GM23338 (cell line): ENCODE data around the gene SLC38A9. TPM values are rescaled to one million over a fixed set of nuclear protein-coding genes. Genes with fewer than 3 reads are reported as not detected.

Source experiments
- ATAC-seq: fragments of 200-7000 bp; cut with Tn5 transposase; 3 replicates; pipeline ENCODE4 v1.9.1; 2020
- DNase-seq: peaks from one replicate; pipeline ENCODE4 v3.0.0-alpha.2; 2015; ENCODE audit warnings: low spot score
- H2AFZ ChIP-seq: fragments of 200-600 bp; sonication (generic); 2 replicates; pipeline ENCODE4 v1.8.0; 2016; ENCODE audit warnings: antibody characterized with exemption, mild to moderate bottlenecking, moderate library complexity
- H3F3A ChIP-seq: fragments of 200-600 bp; sonication (generic); replicated peaks from 2 replicates; pipeline ENCODE4 v1.8.0; 2017; ENCODE audit warnings: antibody characterized with exemption, mixed run types, low read depth
- H3K27ac ChIP-seq: fragments of 200-600 bp; sonication (generic); 2 replicates; pipeline ENCODE4 v1.6.1; 2016; ENCODE audit warnings: low read depth
- H3K27me3 ChIP-seq: fragments of 200-600 bp; sonication (generic); 2 replicates; pipeline ENCODE4 v1.8.0; 2016; ENCODE audit warnings: mild to moderate bottlenecking, mixed run types, moderate library complexity; ENCODE audit not compliant: insufficient read depth
- H3K36me3 ChIP-seq: fragments of 200-600 bp; sonication (generic); 2 replicates; pipeline ENCODE4 v1.8.0; 2016; ENCODE audit warnings: mild to moderate bottlenecking; ENCODE audit not compliant: insufficient read depth
- H3K4me1 ChIP-seq: fragments of 200-600 bp; sonication (generic); 2 replicates; pipeline ENCODE4 v1.8.0; 2016; ENCODE audit warnings: mild to moderate bottlenecking, moderate library complexity; ENCODE audit not compliant: insufficient read depth
- H3K4me2 ChIP-seq: fragments of 200-600 bp; sonication (generic); 2 replicates; pipeline ENCODE4 v1.7.1; 2017; ENCODE audit warnings: mixed run types
- H3K4me3 ChIP-seq: fragments of 200-600 bp; sonication (generic); 2 replicates; pipeline ENCODE4 v1.6.1; 2016; ENCODE audit warnings: mixed run types
- H3K79me2 ChIP-seq: fragments of 200-600 bp; sonication (generic); replicated peaks from 2 replicates; pipeline ENCODE4 v1.8.0; 2017; ENCODE audit warnings: mild to moderate bottlenecking; ENCODE audit not compliant: insufficient read depth
- H3K9me2 ChIP-seq: fragments of 200-600 bp; sonication (generic); 2 replicates; pipeline ENCODE4 v1.8.0; 2017; ENCODE audit not compliant: insufficient read depth
- H4K20me1 ChIP-seq: fragments of 200-600 bp; sonication (generic); replicated peaks from 2 replicates; pipeline ENCODE4 v1.8.0; 2017; ENCODE audit warnings: mild to moderate bottlenecking; ENCODE audit not compliant: insufficient read depth
- H3K27ac Mint-ChIP-seq: 2 replicates; pipeline ENCODE4 v1.8.0; 2020; ENCODE audit warnings: inconsistent platforms, mild to moderate bottlenecking, moderate library complexity, mixed read lengths
- H3K27me3 Mint-ChIP-seq: 3 replicates; pipeline ENCODE4 v1.8.0; 2022; ENCODE audit warnings: low read depth, mild to moderate bottlenecking, moderate library complexity, mixed read lengths, inconsistent platforms; ENCODE audit not compliant: insufficient read depth, poor library complexity
- H3K36me3 Mint-ChIP-seq: 3 replicates; pipeline ENCODE4 v1.8.0; 2021; ENCODE audit warnings: low read depth, mild to moderate bottlenecking, inconsistent platforms, moderate library complexity, mixed read lengths
- H3K4me1 Mint-ChIP-seq: 3 replicates; pipeline ENCODE4 v1.8.0; 2020; ENCODE audit warnings: mild to moderate bottlenecking, inconsistent platforms, mixed read lengths
- H3K4me3 Mint-ChIP-seq: 3 replicates; pipeline ENCODE4 v1.8.0; 2021; ENCODE audit warnings: moderate library complexity, mild to moderate bottlenecking, inconsistent platforms, mixed read lengths
- H3K9me3 Mint-ChIP-seq: 3 replicates; pipeline ENCODE4 v1.8.0; 2020; ENCODE audit warnings: moderate library complexity, mild to moderate bottlenecking, inconsistent platforms, mixed read lengths
- CREB1 ChIP-seq: fragments of 250-450 bp; sonication (Bioruptor Pico); IDR thresholded peaks from 2 replicates; pipeline ENCODE4 v1.5.0; 2020; ENCODE audit warnings: low read depth, mild to moderate bottlenecking, moderate library complexity
- EZH2 ChIP-seq: fragments of 200-600 bp; sonication (generic); IDR thresholded peaks from one replicate; pipeline ENCODE4 v1.8.0; 2017; ENCODE audit warnings: antibody characterized with exemption, mild to moderate bottlenecking, low read depth; ENCODE audit not compliant: unreplicated experiment
- EZH2phosphoT487 ChIP-seq: fragments of 200-600 bp; sonication (generic); IDR thresholded peaks from one replicate; pipeline ENCODE4 v1.8.1; 2018; ENCODE audit warnings: antibody characterized with exemption; ENCODE audit not compliant: unreplicated experiment
- JUNB ChIP-seq: IDR thresholded peaks from one replicate; pipeline ENCODE4 v1.6.1; 2016; ENCODE audit warnings: antibody characterized with exemption; ENCODE audit not compliant: unreplicated experiment
- NANOG ChIP-seq: IDR thresholded peaks from 2 replicates; pipeline ENCODE4 v1.6.1; 2016; ENCODE audit warnings: antibody characterized with exemption, borderline replicate concordance
- POLR2AphosphoS5 ChIP-seq: IDR thresholded peaks from 2 replicates; pipeline ENCODE4 v1.6.1; 2016; ENCODE audit warnings: antibody characterized with exemption, low read depth
- STAT1 ChIP-seq: IDR thresholded peaks from one replicate; pipeline ENCODE4 v1.6.1; 2016; ENCODE audit warnings: antibody characterized with exemption; ENCODE audit not compliant: unreplicated experiment
- ZNF114 ChIP-seq: fragments of 250-450 bp; sonication (Bioruptor Pico); IDR thresholded peaks from 2 replicates; pipeline ENCODE4 v1.5.0; 2020; ENCODE audit warnings: mild to moderate bottlenecking, moderate library complexity
- ZNF331 ChIP-seq: fragments of 250-450 bp; sonication (Bioruptor Pico); IDR thresholded peaks from 2 replicates; pipeline ENCODE4 v1.5.0; 2020; ENCODE audit warnings: low read depth, mild to moderate bottlenecking, moderate library complexity
- polyA plus RNA-seq: library from polyadenylated mRNA; unstranded; fragments of >200 nt; fragmentation: Nextera tagmentation; extraction: Ambion mirVana; gene quantifications from 2 replicates; pipeline ENCODE4 v1.2.1, GENCODE V29; 2016
- total RNA-seq: library from RNA; depleted of rRNA; stranded (reverse); fragments of >200 nt; shearing (Covaris generic); gene quantifications from 2 replicates; pipeline ENCODE4 v1.2.3, GENCODE V29; 2014
- TF ChIP-seq, protein P1 (sequence below): IDR thresholded peaks from 2 replicates; pipeline ENCODE4 v1.6.1; 2016; ENCODE audit warnings: antibody characterized with exemption
- TF ChIP-seq, protein P2 (sequence below): IDR thresholded peaks from one replicate; pipeline ENCODE4 v1.6.1; 2018; ENCODE audit warnings: antibody characterized with exemption; ENCODE audit not compliant: unreplicated experiment
- TF ChIP-seq, protein P3 (sequence below): fragments of 250-450 bp; sonication (Bioruptor Pico); IDR thresholded peaks from 2 replicates; pipeline ENCODE4 v1.5.0; 2020; ENCODE audit warnings: mild to moderate bottlenecking, moderate library complexity
- TF ChIP-seq, protein P4 (sequence below), 2 experiments: fragments of 200-600 bp in 1 of 2; sonication (generic) in 1 of 2; conservative IDR thresholded peaks; 2 replicates each; pipeline versions ENCODE4 v1.5.1 to v1.6.1; 2016 to 2017; ENCODE audit warnings: antibody characterized with exemption in 2 of 2, low read depth in 2 of 2, mild to moderate bottlenecking in 2 of 2, moderate library complexity in 1 of 2

The SLC38A9 gene
- total and polyA plus RNA-seq, 2 experiments from 2014 or later, result 30.8 to 64.8 TPM

DNA sequence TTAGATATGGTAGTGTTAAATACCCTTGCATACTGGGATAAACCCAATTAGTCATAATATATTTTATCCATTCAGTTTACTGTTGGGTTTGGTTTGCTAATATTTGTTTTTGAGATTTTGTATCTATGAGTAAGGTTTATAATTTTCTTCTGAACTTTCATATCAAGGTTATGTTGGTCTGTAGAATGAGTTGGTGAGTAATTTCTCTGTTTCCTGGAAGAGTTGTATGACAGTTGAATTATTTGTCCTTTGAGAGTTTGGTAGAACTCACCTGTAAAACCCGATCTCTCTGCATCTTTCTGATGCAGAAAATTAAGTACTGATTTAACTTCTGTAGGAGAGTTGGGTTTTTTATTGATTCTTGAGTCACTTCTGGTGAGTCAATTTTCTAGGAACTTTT is 46.1 kb upstream of the SLC38A9 start:
- TF ChIP-seq CREB1 (no peak), POLR2AphosphoS5 (no peak), ZNF331 (CRISPR knock-in tag) (no peak), NANOG (no peak), STAT1 (no peak), JUNB (no peak), EZH2 (no peak), ZNF114 (CRISPR knock-in tag) (no peak), EZH2phosphoT487 (no peak)
- TF ChIP-seq, protein P1, sequence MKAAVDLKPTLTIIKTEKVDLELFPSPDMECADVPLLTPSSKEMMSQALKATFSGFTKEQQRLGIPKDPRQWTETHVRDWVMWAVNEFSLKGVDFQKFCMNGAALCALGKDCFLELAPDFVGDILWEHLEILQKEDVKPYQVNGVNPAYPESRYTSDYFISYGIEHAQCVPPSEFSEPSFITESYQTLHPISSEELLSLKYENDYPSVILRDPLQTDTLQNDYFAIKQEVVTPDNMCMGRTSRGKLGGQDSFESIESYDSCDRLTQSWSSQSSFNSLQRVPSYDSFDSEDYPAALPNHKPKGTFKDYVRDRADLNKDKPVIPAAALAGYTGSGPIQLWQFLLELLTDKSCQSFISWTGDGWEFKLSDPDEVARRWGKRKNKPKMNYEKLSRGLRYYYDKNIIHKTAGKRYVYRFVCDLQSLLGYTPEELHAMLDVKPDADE, result no peak
- TF ChIP-seq, protein P2, sequence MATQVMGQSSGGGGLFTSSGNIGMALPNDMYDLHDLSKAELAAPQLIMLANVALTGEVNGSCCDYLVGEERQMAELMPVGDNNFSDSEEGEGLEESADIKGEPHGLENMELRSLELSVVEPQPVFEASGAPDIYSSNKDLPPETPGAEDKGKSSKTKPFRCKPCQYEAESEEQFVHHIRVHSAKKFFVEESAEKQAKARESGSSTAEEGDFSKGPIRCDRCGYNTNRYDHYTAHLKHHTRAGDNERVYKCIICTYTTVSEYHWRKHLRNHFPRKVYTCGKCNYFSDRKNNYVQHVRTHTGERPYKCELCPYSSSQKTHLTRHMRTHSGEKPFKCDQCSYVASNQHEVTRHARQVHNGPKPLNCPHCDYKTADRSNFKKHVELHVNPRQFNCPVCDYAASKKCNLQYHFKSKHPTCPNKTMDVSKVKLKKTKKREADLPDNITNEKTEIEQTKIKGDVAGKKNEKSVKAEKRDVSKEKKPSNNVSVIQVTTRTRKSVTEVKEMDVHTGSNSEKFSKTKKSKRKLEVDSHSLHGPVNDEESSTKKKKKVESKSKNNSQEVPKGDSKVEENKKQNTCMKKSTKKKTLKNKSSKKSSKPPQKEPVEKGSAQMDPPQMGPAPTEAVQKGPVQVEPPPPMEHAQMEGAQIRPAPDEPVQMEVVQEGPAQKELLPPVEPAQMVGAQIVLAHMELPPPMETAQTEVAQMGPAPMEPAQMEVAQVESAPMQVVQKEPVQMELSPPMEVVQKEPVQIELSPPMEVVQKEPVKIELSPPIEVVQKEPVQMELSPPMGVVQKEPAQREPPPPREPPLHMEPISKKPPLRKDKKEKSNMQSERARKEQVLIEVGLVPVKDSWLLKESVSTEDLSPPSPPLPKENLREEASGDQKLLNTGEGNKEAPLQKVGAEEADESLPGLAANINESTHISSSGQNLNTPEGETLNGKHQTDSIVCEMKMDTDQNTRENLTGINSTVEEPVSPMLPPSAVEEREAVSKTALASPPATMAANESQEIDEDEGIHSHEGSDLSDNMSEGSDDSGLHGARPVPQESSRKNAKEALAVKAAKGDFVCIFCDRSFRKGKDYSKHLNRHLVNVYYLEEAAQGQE, result no peak
- TF ChIP-seq, protein P3, sequence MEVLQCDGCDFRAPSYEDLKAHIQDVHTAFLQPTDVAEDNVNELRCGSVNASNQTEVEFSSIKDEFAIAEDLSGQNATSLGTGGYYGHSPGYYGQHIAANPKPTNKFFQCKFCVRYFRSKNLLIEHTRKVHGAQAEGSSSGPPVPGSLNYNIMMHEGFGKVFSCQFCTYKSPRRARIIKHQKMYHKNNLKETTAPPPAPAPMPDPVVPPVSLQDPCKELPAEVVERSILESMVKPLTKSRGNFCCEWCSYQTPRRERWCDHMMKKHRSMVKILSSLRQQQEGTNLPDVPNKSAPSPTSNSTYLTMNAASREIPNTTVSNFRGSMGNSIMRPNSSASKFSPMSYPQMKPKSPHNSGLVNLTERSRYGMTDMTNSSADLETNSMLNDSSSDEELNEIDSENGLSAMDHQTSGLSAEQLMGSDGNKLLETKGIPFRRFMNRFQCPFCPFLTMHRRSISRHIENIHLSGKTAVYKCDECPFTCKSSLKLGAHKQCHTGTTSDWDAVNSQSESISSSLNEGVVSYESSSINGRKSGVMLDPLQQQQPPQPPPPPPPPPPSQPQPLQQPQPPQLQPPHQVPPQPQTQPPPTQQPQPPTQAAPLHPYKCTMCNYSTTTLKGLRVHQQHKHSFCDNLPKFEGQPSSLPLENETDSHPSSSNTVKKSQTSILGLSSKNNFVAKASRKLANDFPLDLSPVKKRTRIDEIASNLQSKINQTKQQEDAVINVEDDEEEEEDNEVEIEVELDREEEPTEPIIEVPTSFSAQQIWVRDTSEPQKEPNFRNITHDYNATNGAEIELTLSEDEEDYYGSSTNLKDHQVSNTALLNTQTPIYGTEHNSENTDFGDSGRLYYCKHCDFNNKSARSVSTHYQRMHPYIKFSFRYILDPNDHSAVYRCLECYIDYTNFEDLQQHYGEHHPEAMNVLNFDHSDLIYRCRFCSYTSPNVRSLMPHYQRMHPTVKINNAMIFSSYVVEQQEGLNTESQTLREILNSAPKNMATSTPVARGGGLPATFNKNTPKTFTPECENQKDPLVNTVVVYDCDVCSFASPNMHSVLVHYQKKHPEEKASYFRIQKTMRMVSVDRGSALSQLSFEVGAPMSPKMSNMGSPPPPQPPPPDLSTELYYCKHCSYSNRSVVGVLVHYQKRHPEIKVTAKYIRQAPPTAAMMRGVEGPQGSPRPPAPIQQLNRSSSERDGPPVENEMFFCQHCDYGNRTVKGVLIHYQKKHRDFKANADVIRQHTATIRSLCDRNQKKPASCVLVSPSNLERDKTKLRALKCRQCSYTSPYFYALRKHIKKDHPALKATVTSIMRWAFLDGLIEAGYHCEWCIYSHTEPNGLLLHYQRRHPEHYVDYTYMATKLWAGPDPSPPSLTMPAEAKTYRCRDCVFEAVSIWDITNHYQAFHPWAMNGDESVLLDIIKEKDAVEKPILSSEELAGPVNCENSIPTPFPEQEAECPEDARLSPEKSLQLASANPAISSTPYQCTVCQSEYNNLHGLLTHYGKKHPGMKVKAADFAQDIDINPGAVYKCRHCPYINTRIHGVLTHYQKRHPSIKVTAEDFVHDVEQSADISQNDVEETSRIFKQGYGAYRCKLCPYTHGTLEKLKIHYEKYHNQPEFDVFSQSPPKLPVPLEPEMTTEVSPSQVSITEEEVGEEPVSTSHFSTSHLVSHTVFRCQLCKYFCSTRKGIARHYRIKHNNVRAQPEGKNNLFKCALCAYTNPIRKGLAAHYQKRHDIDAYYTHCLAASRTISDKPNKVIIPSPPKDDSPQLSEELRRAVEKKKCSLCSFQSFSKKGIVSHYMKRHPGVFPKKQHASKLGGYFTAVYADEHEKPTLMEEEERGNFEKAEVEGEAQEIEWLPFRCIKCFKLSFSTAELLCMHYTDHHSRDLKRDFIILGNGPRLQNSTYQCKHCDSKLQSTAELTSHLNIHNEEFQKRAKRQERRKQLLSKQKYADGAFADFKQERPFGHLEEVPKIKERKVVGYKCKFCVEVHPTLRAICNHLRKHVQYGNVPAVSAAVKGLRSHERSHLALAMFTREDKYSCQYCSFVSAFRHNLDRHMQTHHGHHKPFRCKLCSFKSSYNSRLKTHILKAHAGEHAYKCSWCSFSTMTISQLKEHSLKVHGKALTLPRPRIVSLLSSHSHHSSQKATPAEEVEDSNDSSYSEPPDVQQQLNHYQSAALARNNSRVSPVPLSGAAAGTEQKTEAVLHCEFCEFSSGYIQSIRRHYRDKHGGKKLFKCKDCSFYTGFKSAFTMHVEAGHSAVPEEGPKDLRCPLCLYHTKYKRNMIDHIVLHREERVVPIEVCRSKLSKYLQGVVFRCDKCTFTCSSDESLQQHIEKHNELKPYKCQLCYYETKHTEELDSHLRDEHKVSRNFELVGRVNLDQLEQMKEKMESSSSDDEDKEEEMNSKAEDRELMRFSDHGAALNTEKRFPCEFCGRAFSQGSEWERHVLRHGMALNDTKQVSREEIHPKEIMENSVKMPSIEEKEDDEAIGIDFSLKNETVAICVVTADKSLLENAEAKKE (CRISPR knock-in tag), result no peak
- TF ChIP-seq, protein P4, sequence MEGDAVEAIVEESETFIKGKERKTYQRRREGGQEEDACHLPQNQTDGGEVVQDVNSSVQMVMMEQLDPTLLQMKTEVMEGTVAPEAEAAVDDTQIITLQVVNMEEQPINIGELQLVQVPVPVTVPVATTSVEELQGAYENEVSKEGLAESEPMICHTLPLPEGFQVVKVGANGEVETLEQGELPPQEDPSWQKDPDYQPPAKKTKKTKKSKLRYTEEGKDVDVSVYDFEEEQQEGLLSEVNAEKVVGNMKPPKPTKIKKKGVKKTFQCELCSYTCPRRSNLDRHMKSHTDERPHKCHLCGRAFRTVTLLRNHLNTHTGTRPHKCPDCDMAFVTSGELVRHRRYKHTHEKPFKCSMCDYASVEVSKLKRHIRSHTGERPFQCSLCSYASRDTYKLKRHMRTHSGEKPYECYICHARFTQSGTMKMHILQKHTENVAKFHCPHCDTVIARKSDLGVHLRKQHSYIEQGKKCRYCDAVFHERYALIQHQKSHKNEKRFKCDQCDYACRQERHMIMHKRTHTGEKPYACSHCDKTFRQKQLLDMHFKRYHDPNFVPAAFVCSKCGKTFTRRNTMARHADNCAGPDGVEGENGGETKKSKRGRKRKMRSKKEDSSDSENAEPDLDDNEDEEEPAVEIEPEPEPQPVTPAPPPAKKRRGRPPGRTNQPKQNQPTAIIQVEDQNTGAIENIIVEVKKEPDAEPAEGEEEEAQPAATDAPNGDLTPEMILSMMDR (conservative IDR thresholded peaks at IDR 0.05; ENCODE audit: low read depth in 2 of 2), result no peak
- no peak for ATAC-seq
- Mint-ChIP-seq H3K4me3 (no peak overlapping the region), H3K36me3 (no peaks in the 10 kb centered on the region), H3K9me3 (no peaks in the 10 kb centered on the region; the same call in 2 of the 3 replicates), H3K4me1 (no peaks in the 10 kb centered on the region), H3K27me3 (peaks cover 3% of the 10 kb centered on the region), H3K27ac (no peak overlapping the region)
- no peaks in the 10 kb centered on the region for H3F3A ChIP-seq
- no peaks in the 10 kb centered on the region for H3K36me3 ChIP-seq
- DNase-seq, result no peak
- no peaks in the 10 kb centered on the region for H3K4me1 ChIP-seq
- no peak overlapping the region for H3K27ac ChIP-seq
- no peaks in the 10 kb centered on the region for H3K79me2 ChIP-seq
- H3K4me2 ChIP-seq, result no peak overlapping the region
- H2AFZ ChIP-seq, result no peak overlapping the region
- no peak overlapping the region for H3K4me3 ChIP-seq
- H3K9me2 ChIP-seq, result no peaks in the 10 kb centered on the region
- H4K20me1 ChIP-seq, result no peaks in the 10 kb centered on the region
- H3K27me3 ChIP-seq, result no peaks in the 10 kb centered on the region
